KBM-7 (cell line): ENCODE data around the gene TMC1.
A peak's percentile ranks its signal among the peaks of the same experiment; 100 is the strongest.
"Not testable (repeated sequence)": the region's sequence is repeated elsewhere in the genome, so short reads cannot be mapped to it uniquely, and the experiment has no call there.

ENCODE experiments used
- DNase-seq: peaks from one replicate; pipeline ENCODE4 v3.0.0-alpha.2; 2015
- in situ Hi-C: fragments of 300-500 bp; cut with MboI; formaldehyde crosslinking; loops from 2 replicates; pipeline ENCODE4 v1.14.3; 2020; ENCODE audit warnings: low sequenced_read_pairs, low pct_unique_long_range_greater_than_20kb, mixed read lengths

TMC1 gene

GRCh38 chr9:72521416-72521815 lies at the start of gene TMC1:
TSS of gene TMC1 (plus strand) at chr9:72521608. CDS start at chr9:72648649, 127,041 bp downstream.
- DNase-seq, in situ Hi-C loops: not testable (repeated sequence)

GRCh38 chr9:72473474-72474261 lies 47.7 kb upstream of the TMC1 start:
- DNase-seq, result no peak

GRCh38 chr9:72474676-72475075 lies 46.7 kb upstream of the TMC1 start:
- in situ Hi-C loops, result no loop called here
- no peak for DNase-seq

More at GRCh38 chr9:72473474-72474261, 47.7 kb upstream of the TMC1 start:
- in situ Hi-C loops, result no loop called here

DNA sequence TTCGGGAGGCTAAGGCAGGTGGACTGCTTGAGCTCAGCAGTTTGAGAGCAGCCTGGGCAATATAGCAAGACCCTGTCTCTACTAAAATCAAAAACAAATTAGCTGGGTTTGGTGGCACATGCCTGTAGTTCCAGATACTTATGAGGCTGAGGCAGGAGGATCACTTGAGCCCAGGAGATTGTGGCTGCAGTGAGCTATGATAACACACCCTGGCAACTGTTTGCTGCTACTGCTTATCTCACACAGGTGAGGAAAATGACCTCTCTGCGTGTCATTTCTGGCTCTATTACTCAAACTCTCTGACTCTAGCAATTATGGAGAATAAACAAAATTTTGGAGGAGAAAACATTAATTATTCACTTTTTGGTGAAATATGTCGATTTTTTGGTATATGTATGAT lies 45.3 kb upstream of the TMC1 start:
- in situ Hi-C loops, result no loop called here
- DNase-seq, result no peak

GRCh38 chr9:72476617-72477437 lies 44.6 kb upstream of the TMC1 start:
- in situ Hi-C loops, result no loop called here
- no peak for DNase-seq

GRCh38 chr9:72477930-72478518 lies 43.4 kb upstream of the TMC1 start:
- in situ Hi-C loops, result no loop called here
- DNase-seq, result peak; percentile 7

DNA sequence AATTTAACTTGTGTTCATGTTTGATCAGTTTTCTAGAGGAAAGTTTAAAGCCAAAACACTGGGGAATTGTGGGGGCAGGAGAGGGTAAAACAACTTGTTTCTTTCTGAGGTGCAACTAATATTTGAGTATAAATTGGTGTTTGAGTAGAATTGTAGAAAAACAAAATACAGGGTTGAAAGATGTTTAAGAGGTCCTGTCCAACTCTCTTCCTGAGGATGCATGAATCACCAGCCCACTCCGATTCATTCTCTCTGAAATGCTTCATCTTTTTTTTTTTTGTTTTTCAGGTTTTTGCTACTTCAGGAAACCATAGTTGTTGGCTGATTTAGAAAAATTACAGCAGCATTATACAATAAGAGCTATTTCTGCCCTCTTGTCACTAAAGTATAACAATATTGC lies 42.4 kb upstream of the TMC1 start:
- no peak for DNase-seq
- in situ Hi-C loops, result no loop called here

GRCh38 chr9:72480261-72480660 lies 41.1 kb upstream of the TMC1 start:
- in situ Hi-C loops, DNase-seq: not testable (repeated sequence)

GRCh38 chr9:72480921-72481320 lies 40.5 kb upstream of the TMC1 start:
- DNase-seq, result no peak
- in situ Hi-C loops, result no loop called here

DNA sequence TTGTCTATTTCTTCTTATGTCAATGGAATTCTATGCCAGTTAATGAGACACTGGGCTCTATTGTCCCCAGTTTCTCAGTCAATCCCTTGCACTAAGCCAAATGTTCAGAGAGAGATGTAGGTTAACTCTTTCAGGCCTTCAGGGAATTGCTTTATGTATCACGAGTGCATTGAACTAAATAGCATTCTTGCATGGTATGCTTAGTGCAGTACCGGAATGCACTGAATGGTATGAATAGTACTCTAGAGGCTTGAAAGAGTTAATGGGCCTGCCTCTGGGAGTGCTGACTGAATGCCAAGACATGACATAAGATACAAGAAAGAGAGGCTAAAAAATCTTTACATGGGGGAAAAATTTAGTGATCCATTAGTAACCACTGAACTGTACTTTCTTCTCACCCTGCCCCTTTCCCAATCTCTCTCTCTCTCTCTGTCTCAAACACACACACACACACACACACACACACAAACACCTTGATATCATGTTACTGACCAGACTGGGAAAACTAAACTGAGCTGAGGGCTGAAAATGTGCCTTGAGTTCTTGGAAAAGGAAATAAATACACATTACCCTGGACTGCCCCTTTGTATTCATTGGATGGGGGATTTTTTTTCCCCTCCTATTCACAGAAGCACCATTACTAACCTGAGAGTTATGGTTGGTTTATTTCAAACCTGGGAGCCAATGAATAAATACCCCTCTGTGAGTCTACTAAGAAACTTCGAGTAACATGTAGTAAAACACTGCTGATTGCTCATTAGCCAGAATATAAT lies 35.4 kb upstream of the TMC1 start:
- DNase-seq, result no peak
- in situ Hi-C loops, result no loop called here

GRCh38 chr9:72486594-72486955 lies 34.8 kb upstream of the TMC1 start:
- no peak for DNase-seq
- in situ Hi-C loops, result no loop called here

DNA sequence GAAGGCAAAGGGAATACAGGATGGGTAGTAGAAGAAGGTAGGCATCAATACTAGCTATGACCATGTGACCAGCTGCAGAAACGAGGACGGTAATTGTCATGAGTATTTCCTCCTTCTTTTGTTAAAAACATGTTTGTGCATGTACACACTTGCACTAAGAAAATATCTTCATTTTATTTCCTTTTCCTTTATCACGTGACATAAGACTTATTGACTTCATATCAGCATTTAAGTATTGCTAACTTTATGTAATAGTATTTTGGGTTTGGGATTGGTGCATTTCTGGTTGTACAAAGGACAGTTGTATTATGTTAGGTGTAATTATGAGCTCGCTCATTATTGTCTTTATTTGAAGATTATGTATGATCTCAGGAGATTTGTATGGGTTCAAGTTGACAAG lies 33.7 kb upstream of the TMC1 start:
- DNase-seq, in situ Hi-C loops: not testable (repeated sequence)

DNA sequence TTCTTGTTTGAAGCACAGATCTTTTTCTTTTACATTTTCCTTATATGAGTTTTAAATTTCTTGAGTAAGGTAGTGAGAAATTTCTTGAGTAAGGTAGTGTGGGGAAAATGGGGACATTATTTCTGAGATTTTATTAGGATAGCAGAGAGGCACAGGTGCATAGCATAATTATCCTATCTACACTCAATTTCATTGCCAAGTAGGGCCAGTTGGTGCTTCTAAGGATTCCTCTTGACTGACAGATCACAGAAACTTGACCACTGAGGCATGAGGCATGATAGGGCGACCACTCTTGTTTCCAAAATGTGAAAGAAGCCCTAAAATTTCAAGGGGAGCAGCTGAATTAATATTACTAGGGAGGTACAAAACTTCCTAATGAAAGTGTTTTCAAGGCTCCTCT lies 31.4 kb upstream of the TMC1 start:
- in situ Hi-C loops, result no loop called here

GRCh38 chr9:72491242-72491641 lies 30.2 kb upstream of the TMC1 start:
- DNase-seq, result no peak
- in situ Hi-C loops, result no loop called here

More for the DNA sequence above, 31.4 kb upstream of the TMC1 start:
- no peak for DNase-seq

GRCh38 chr9:72494051-72494450 lies 27.4 kb upstream of the TMC1 start:
- in situ Hi-C loops, result no loop called here
- DNase-seq, result no peak

GRCh38 chr9:72497447-72498046 lies 23.9 kb upstream of the TMC1 start:
- DNase-seq, result no peak
- in situ Hi-C loops, result no loop called here

DNA sequence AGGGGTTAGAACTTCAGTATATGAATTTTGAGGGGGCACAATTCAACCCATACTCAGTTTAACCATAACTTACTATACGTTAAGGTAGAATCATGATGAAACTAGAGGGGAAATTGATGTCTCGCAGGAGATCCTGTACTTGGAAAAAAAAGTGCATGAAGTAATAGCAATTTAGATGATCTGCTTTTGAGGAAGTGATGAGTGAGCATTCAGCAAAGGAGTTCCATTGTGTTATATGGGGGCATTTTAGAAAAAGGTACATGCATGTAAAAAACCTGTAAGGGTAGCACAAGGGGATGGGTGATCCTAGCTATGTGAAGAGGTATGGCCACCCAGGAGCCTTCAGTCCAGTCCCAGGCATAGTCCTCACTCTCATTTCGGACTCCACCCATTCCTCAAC lies 14.8 kb upstream of the TMC1 start:
- in situ Hi-C loops, result no loop called here
- DNase-seq, result no peak

GRCh38 chr9:72509053-72509452 lies 12.4 kb upstream of the TMC1 start:
- DNase-seq, result no peak

DNA sequence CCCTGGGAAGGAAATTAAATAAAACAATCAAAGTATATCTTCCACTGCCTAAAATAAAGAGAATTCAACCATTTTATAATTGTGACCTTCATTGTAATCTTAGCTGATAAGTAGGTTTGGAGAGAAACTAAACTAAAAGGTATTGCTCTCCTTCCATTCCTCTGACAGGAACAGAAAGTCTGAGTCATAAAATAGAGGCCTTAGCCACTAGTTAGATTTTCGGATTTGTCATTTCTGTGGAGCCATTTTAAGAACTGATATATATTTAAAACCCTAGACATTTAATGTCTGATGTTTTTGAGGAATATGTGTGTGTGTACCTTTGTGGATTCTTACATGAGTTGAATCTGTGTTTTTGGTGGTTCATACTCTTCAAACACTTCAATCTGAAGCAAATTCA lies 11.8 kb upstream of the TMC1 start:
- in situ Hi-C loops, result no loop called here
- no peak for DNase-seq

More at GRCh38 chr9:72509053-72509452, 12.4 kb upstream of the TMC1 start:
- in situ Hi-C loops, result no loop called here
